ENCODE results near the gene RETN.

RETN gene

GRCh38 chr19:7709932-7710460 is 41.1 kb downstream of the RETN start:
- no peak for DNase-seq

DNA sequence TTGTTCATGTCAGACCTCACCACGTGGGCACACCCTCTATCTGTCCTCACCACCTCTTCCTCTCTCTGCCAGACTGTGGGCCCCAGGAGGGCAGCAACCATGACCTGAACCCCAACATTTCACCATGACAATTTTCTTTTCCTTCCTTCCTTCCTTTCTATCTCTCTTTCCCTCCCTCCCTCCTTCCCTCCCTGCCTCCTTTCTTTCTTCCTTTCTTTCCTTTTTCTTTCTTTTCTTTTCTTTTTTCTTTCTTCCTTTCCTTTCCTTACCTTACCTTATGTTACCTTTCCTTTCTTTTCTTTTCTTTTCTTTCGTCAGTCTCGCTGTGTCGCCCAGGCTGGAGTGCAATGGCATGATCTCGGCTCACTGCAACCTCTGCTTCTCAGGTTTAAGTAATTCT is 41.8 kb downstream of the RETN start:
- no peak for DNase-seq

DNA sequence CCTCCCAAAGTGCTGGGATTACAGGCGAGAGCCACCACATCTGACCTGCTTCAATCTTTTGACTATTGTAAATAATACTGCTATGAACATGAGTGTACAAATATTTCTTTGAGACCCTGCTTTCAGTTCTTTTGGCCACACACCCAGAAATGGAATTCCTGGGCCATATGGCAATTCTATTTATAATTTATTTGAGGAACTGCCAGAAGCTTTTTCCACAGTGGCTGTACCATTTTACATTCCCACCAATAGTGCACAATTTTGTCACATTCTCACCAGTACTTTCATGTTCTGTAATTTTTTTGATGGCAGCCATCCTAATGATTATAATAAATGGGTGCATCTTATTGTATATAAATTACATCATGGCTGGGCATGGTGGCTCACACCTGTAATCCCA is 46.8 kb downstream of the RETN start:
- DNase-seq: no peak

DNA sequence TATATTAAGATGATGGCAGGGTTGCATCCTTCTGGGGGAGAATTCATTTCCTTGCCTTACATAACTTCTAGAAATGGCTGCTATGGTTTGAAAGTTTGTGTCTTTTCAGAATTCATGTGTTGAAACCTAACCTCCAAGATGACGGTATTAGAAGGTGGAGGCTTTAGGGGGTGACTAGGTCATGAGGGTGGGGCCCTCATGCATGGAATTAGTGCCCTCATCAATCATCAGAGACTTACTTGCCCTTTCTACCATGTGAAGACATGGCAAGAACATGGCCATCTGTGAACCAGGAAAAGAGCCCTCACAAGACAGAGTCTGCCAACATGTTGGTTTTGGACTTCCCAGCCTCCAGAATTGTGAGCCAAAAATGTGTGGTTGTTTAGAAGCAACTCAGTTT is 47.9 kb downstream of the RETN start:
- DNase-seq: no peak

DNA sequence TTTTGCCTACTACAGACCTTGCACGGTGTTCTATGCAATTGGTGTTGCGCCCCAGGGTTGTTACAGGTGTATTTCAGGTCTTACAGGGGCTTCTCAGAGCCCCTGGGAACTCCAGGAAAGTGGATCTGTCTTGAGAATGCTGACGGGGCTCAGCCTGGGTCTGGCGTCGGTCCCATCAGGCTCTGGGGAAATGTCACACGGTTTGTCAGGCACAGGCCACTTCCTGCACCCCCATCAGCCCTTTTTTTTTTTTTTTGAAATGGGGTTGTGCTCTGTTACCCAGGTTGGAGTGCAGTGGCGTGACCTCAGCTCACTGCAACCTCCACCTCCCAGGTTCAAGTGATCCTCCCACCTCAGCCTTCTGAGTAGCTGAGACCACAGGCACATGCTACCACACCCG is 49.8 kb downstream of the RETN start:
- DNase-seq: no peak
